OCI-LY1 (cell line): Measurements from ENCODE around the gene PRKAG3.

ENCODE experiments used
- H2AFZ ChIP-seq: fragments of 200-600 bp; sonication (generic), shearing (Covaris generic); 2 replicates; pipeline ENCODE4 v1.6.0; 2014; ENCODE audit warnings: antibody characterized with exemption, mild to moderate bottlenecking, low read length
- H3F3A ChIP-seq: fragments of 200-600 bp; sonication (generic), shearing (Covaris generic); 2 replicates; pipeline ENCODE4 v1.6.0; 2014; ENCODE audit warnings: mild to moderate bottlenecking, antibody characterized with exemption, low read length, moderate library complexity; ENCODE audit not compliant: insufficient read depth
- H3K27ac ChIP-seq: fragments of 200-600 bp; sonication (generic); 2 replicates; pipeline ENCODE4 v1.5.1; 2014; ENCODE audit warnings: low read length, mixed run types, mild to moderate bottlenecking, low read depth; ENCODE audit not compliant: poor library complexity, severe bottlenecking
- H3K27me3 ChIP-seq: fragments of 200-600 bp; sonication (generic); 2 replicates; pipeline ENCODE4 v1.6.0; 2014; ENCODE audit warnings: antibody characterized with exemption, mild to moderate bottlenecking, low read length, moderate library complexity; ENCODE audit not compliant: insufficient read depth
- H3K36me3 ChIP-seq: fragments of 200-600 bp; sonication (generic); 2 replicates; pipeline ENCODE4 v1.6.1; 2014; ENCODE audit warnings: mild to moderate bottlenecking, antibody characterized with exemption, low read length, moderate library complexity, mixed read lengths; ENCODE audit not compliant: insufficient read depth
- H3K4me1 ChIP-seq: fragments of 200-600 bp; sonication (generic); 2 replicates; pipeline ENCODE4 v1.5.1; 2014; ENCODE audit warnings: mild to moderate bottlenecking, low read length, moderate library complexity; ENCODE audit not compliant: insufficient read depth, severe bottlenecking
- H3K4me2 ChIP-seq: fragments of 200-600 bp; sonication (generic), shearing (Covaris generic); 2 replicates; pipeline ENCODE4 v1.6.1; 2014; ENCODE audit warnings: low read length
- H3K4me3 ChIP-seq: fragments of 200-600 bp; sonication (generic); 2 replicates; pipeline ENCODE4 v1.5.1; 2014; ENCODE audit warnings: low read length, low read depth, mild to moderate bottlenecking, mixed read lengths; ENCODE audit not compliant: poor library complexity, severe bottlenecking
- H3K79me2 ChIP-seq: fragments of 200-600 bp; shearing (Covaris generic); 2 replicates; pipeline ENCODE4 v1.6.1; 2016; ENCODE audit warnings: mixed run types, low read length, mixed read lengths; ENCODE audit not compliant: insufficient read depth
- H3K9ac ChIP-seq: fragments of 200-600 bp; sonication (generic), shearing (Covaris generic); 2 replicates; pipeline ENCODE4 v1.6.1; 2014; ENCODE audit warnings: mild to moderate bottlenecking, low read length, mixed read lengths
- H3K9me2 ChIP-seq: fragments of 200-600 bp; sonication (generic), shearing (Covaris generic); 2 replicates; pipeline ENCODE4 v1.6.1; 2014; ENCODE audit warnings: low read depth, mild to moderate bottlenecking, low read length, mixed read lengths
- H3K9me3 ChIP-seq: fragments of 200-600 bp; shearing (Covaris generic); 2 replicates; pipeline ENCODE4 v1.6.1; 2014; ENCODE audit warnings: low read length, mixed read lengths
- H4K20me1 ChIP-seq: fragments of 200-600 bp; sonication (generic), shearing (Covaris generic); 2 replicates; pipeline ENCODE4 v1.6.0; 2016; ENCODE audit warnings: mild to moderate bottlenecking, low read length; ENCODE audit not compliant: insufficient read depth
- EZH2 ChIP-seq: fragments of 200-600 bp; sonication (generic), shearing (Covaris generic); IDR thresholded peaks from 2 replicates; pipeline ENCODE4 v1.8.0; 2017; ENCODE audit warnings: borderline replicate concordance, mixed run types, mild to moderate bottlenecking, antibody characterized with exemption, low read length, moderate library complexity, mixed read lengths
- TF ChIP-seq, protein P1 (sequence below): fragments of 200-600 bp; sonication (generic), shearing (Covaris generic); IDR thresholded peaks from 2 replicates; pipeline ENCODE4 v1.5.1; 2017; ENCODE audit warnings: mild to moderate bottlenecking, antibody characterized with exemption, low read length, moderate library complexity, mixed read lengths

PRKAG3 gene

DNA sequence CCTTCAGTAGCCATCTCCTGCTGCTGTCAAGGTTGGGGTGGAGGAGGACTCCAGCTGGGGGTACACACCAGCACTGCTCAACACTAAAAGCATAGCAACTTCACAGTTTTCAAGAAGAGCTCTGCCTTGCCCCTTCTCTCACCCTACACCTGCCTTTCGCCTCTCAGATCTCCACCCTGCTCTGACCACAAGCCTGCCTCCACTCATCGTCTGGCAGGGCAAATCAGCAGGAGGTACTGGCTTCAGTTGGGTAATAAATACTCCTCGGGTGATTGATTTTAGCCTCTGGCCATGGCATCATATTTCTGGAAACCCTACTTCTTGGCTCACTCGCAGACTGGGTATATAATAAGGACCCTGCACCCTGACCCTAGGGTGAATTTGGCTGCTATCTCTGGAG, 3.1 kb upstream of the PRKAG3 start:
- no peak overlapping the region for H3K4me3 ChIP-seq
- TF ChIP-seq, protein P1, sequence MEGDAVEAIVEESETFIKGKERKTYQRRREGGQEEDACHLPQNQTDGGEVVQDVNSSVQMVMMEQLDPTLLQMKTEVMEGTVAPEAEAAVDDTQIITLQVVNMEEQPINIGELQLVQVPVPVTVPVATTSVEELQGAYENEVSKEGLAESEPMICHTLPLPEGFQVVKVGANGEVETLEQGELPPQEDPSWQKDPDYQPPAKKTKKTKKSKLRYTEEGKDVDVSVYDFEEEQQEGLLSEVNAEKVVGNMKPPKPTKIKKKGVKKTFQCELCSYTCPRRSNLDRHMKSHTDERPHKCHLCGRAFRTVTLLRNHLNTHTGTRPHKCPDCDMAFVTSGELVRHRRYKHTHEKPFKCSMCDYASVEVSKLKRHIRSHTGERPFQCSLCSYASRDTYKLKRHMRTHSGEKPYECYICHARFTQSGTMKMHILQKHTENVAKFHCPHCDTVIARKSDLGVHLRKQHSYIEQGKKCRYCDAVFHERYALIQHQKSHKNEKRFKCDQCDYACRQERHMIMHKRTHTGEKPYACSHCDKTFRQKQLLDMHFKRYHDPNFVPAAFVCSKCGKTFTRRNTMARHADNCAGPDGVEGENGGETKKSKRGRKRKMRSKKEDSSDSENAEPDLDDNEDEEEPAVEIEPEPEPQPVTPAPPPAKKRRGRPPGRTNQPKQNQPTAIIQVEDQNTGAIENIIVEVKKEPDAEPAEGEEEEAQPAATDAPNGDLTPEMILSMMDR, result no peak
- TF ChIP-seq EZH2, result no peak
- H3K79me2 ChIP-seq, result no peaks in the 10 kb centered on the region
- H3K4me2 ChIP-seq, result no peak overlapping the region
- no peaks in the 10 kb centered on the region for H3K9me2 ChIP-seq
- H3K27ac ChIP-seq, result no peak overlapping the region
- no peaks in the 10 kb centered on the region for H3F3A ChIP-seq
- H3K9ac ChIP-seq, result no peak overlapping the region
- H3K27me3 ChIP-seq, result no peaks in the 10 kb centered on the region; the same call in 1 of the 2 replicates
- no peaks in the 10 kb centered on the region for H3K4me1 ChIP-seq
- no peaks in the 10 kb centered on the region for H4K20me1 ChIP-seq
- H3K9me3 ChIP-seq, result no peaks in the 10 kb centered on the region
- no peaks in the 10 kb centered on the region for H3K36me3 ChIP-seq
- no peak overlapping the region for H2AFZ ChIP-seq

GRCh38 chr2:218833023-218833609, 1.5 kb upstream of the PRKAG3 start:
- TF ChIP-seq EZH2, result no peak
- TF ChIP-seq, protein P1, result no peak

GRCh38 chr2:218832520-218832919, 917 bp upstream of the PRKAG3 start:
- Histone ChIP-seq H4K20me1 (no peaks in the 10 kb centered on the region), H3K4me3 (no peak overlapping the region), H3K27me3 (no peaks in the 10 kb centered on the region; the same call in 1 of the 2 replicates), H3K27ac (no peak overlapping the region), H3K4me1 (no peaks in the 10 kb centered on the region), H2AFZ (no peak overlapping the region), H3K79me2 (no peaks in the 10 kb centered on the region), H3K9me2 (no peaks in the 10 kb centered on the region), H3K4me2 (no peak overlapping the region), H3F3A (no peaks in the 10 kb centered on the region), H3K9ac (no peak overlapping the region), H3K9me3 (no peaks in the 10 kb centered on the region), H3K36me3 (no peaks in the 10 kb centered on the region)
- TF ChIP-seq EZH2, result no peak
- TF ChIP-seq, protein P1, result no peak

More at GRCh38 chr2:218833023-218833609, 1.5 kb upstream of the PRKAG3 start:
- Histone ChIP-seq H3K9ac (no peak overlapping the region), H4K20me1 (no peaks in the 10 kb centered on the region), H3K27me3 (no peaks in the 10 kb centered on the region; the same call in 1 of the 2 replicates), H3K4me1 (no peaks in the 10 kb centered on the region), H3K9me3 (no peaks in the 10 kb centered on the region), H3K36me3 (no peaks in the 10 kb centered on the region), H3K27ac (no peak overlapping the region), H3K4me3 (no peak overlapping the region), H3K9me2 (no peaks in the 10 kb centered on the region), H3K79me2 (no peaks in the 10 kb centered on the region), H3K4me2 (no peak overlapping the region), H3F3A (no peaks in the 10 kb centered on the region), H2AFZ (no peak overlapping the region)
